NK-92 (cell line): ENCODE results near the gene SPDL1.
"Not testable (repeated sequence)": the region's sequence is repeated elsewhere in the genome, so short reads cannot be mapped to it uniquely, and the experiment has no call there.

Experiments
- DNase-seq: peaks from one replicate; lab custom pipeline; 2025; ENCODE audit not compliant: unreplicated experiment; lab: John Stamatoyannopoulos, UW

Gene SPDL1

DNA sequence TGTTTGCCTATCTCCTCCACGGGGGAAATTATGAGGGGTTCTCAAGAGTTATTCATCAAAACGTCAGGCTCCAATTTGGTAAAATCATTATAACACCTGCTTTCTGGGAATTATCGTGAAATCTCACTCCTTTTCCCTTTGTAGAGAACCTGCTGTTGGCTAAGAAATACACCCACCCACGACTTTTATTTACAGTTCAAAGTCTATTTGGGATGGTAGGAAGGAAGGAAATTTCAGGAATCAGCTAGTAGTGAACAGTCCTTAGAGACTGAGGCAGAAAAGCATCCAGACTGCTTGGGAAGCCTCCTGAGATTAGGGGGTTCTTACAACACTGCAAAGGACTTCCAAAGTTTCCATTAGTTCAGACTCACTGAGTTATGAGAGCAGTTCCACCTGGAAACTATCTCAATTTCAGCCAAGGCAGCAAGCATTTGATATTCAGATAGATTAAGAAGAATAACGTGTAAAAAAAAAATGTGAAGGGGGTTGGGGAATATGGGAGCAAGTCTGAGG is 9.4 kb upstream of the SPDL1 start:
- no peak for DNase-seq

DNA sequence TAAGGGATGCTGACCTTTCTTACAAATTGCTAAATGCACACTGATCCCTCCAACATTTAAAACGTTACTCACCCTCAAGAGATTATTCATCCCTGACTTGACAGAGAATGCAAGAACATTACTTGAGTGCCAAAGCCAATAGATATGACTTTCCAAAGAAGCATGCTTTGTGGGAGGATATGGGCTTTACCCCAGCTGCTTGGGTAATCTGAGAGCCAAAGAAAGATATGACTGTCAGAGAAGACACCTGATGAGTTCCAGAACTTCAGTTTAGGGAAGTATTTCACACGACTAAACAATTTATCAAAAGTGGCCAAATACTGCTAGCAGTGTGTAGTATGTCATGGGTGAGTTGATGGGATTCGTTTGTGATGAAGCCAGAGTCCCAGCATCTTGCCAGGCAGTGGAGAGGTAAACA is 7.4 kb upstream of the SPDL1 start:
- DNase-seq, result no peak

DNA sequence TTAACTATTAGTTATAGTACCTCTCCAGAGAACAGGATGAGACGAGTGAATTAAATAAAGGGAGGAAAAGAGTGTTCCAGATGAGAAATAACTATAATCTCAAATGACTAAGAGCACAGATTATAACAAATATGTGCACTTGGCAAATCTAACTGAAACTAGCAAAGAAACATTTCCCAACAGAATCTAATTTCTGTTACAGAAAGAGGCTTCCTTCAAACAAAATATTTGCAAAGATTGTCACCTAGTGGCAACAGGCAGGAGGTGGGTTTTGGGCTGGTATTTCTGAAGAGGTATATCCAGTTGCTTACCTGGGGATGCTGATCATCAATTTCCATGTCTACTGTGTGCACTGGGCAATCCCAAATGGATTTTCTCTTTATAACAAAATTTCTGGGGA is 5.6 kb upstream of the SPDL1 start:
- DNase-seq, result no peak

DNA sequence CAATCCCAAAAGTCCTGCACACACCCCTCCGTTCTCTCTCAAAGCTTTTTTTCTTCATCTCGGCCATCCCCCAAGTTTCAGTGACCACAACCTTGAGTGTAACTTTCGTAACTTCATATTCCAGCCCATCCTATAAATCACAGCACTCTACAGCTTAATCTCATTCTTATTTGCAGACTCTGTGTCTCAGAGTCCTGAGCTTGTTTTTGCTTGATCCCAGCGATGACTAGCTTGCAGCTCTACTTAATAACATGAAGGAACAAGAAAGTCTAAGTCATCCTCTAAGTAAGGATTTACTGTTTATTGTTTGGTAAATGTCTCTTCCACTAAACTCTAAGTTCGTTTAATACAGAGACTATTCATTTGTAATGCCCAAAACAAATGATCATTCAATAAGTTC is 2.6 kb upstream of the SPDL1 start:
- no peak for DNase-seq

DNA sequence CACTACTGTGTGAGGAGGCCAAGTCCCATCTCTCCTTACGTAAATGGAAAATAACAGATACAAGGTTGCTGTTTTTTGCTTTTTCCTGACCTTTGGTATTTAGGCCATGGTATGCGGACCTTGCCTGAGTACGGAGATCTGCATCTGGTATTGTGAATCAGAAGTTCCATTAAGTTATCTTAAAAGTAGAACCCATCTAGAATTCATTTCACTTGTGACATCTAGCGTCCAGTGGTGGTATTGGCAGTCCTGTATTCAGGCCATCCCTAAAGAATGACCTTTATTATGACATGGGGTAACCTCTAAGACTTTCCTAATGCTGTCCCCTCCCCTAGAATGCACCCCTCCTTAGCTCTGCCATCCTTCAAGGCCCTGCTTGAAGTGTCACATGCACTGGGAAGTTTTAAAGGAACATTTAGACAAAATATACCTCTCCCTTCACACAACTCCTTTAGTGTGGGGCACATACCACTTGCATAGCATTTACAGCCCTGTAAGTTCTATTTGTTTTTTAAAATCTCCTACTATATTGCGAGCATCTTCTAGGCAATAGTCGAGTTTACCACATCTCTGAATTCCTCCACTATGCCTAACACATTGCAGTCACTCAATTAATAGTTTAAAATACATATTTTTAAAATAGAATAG is 1.9 kb upstream of the SPDL1 start:
- DNase-seq, result no peak

DNA sequence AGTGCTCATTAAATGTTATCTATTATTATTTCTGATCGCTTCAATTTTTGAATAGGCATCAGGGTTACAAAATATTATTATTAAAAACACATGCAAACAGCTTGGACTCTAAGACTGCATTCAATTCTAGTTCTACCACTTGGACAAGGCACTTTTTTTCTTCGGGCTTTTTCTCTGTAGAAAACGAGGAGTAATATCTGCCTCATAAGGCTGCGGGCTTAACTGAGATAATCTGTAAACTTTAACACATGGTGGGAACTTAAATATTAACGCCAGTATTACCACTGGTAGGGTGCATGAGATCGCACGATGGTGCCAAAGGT is 511 bp upstream of the SPDL1 start:
- no peak for DNase-seq

DNA sequence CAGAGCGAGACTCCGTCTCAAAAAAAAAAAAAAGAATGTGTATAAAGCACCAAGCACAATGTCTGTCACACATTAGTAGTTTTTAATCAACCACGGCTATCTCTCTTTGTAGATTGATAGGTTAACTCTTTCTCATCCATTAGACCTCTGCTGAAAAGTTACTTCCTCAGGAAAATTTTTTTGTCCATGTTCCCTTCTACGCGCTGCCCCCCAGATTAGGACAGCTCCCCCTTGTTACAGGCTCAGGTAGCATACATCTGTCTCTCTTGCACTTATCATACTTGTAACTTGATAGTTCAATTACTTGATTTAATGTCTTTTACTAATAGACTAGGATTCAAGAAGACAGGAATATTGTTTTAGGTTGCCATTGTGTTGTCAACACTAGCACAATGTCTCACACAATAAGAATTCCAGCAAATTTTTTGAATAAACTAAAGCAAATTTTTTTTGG is 1.5 kb downstream of the SPDL1 start:
- no peak for DNase-seq

DNA sequence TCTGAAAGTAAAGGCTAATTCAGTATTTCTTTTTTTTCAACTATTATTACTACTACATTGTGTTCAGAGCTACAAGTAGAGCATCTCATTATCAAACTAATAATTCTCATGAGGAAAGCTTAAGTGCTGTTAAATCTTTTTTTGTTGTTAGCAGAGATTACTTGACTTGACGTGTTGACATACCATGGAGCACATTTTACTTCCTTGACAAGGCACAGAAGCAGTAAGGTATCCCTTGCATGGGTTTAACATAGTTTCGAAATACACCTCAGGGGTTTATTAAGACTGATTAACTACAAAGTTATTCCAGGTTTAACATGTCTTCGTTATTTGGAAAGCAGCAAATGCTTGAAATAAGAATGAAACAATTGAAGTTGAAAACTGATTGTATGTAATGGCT is 7.0 kb downstream of the SPDL1 start:
- DNase-seq, result no peak

DNA sequence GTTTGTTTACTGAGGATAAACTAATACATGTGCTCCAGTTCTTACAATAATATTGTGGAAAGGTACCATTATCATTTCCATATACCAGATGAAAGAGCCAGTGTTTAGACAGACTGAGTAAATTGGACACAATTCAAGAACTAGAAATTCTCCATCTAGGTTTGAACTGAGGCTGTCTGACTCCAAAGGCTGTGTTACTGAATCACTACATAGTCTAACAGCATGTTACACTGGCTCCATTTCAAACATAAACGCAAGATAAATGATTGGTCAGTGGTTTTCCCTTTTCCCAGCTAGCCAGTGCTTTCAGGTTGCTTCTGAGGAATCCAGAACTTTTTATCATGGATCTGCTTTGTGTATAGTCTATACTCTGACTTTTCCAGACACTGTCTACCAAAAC is 8.1 kb downstream of the SPDL1 start:
- no peak for DNase-seq

DNA sequence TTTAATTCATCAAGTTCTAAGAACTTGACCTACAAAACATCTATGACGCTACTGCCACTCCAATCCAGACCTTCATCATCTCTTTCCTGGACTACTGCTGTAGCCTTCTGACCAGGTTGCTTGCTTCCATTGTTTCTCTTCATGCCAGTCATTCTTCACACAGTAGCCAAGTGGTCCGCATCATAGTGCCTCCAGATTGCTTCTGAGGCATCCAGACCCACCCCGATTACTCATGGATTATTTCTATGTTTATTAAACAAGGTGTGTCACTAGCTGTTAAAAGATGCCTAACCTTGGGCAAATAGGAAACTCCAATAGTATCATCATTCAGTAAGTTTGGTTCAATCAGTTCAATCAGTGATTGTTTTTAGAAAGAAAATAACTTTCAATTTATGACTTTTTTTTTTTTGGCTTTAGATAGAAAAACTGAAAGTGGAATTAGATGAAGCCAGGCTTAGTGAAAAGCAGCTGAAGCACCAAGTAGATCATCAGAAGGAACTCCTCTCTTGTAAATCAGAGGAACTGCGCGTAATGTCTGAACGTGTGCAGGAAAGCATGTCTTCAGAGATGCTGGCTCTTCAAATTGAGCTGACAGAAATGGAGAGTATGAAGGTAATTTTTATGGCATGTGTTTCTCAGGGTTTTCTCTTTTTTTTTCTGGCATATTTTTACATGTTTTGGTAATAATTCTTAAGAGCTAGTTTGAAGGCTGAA is 9.5 kb downstream of the SPDL1 start:
- DNase-seq, result no peak

DNA sequence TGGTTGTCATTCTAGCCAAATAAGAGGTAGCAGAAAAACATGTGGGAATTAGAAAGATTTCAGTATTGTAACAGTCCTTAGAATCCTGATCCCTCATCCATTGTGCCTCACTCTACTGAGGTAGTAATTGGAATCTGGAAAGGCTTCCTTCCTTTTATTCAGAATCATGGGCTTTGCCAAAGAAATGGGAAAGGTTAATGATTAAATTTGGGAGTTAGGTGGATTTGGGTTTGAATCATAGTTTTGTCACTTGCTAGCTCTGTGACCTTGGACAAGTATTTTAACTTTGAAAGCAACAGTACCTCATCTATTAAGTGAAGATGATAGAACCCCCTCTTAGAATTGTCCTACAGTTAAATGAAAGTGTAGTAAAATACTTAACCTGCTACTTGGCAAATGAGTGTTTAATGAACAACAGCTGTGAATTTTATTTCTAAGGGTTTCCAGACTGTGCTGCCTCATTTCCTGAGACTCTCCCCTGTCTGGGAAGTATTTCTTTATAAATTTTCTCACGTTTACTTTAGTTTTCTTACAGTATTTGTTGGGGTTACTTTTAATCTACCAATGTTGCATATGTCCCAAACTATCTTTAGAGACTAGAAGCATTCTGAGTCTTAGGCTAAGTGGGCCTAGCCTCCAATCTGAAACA is 11.7 kb downstream of the SPDL1 start:
- no peak for DNase-seq

DNA sequence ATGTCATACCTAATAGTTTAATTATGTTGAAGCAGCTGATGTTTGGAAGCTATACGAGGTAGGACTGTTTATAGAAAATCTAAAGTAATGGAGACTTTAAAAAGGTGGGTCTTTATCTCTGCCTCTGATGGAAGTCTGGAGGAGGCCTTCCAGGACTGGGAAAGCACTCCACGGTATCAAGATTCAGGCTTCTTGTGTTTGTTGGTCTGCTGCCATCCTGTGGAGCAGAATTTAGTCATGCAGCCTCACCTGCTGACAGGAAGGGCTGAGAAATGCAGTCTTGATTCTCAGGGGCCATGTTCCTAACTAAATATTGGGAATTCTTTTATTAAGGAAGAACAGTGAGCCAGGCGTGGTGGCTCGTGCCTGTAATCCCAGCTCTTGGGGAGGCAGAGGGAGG is 15.9 kb downstream of the SPDL1 start:
- DNase-seq, result no peak

DNA sequence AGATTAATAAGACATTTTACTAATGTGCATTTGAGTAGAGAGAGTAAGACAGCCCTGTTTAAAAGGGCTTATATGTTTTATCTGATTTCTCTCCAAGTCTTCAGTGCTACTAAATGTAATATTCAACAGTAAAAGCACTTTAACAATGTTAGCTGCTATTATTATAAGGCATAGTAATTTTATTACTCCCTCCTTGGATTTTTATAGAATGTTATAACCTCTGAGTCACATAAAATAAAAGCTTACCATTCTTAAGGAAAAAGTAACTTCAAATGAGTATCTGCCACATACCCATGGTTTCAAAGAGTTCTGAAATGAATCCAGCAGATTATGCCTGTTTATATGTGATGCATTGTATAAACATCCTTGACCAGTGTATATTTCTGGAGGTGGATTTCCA is 19.0 kb downstream of the SPDL1 start:
- no peak for DNase-seq

DNA sequence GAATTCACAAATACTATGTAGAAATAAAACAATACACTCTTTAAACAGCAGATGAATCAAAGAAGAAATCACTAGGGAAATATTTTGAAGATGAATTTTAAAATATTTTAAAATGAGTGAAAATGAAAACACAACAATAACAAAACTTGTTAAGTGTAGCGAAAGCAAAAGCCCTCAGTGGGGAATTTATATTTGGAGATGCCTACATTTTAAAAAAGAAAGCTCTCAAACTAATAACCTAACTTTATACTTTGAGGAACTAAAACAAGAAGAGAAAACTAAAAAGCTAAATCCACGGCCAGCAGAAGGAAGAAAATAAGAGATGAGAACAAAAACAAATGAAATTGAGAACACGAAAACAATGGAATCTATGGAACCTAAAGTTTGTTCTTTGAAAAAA is 22.7 kb downstream of the SPDL1 start:
- DNase-seq, result no peak

DNA sequence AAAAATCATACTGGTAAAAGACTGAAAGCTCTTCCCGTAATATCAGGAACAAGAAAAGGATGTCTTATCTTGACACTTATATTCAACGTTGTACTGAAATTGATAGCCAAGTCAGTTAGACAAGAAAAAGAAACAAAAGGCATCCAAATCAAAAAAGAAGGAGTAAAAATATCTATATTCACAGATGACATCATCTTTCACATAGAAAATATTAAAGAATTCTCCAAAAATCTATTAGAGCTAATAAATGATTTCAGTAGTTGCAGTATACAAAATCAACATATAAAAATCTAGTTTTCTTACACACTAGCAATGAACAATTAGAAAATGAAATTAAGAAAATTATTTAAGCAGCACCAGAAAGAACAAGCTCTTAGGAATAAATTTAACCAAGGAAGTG is 24.3 kb downstream of the SPDL1 start:
- DNase-seq, result no peak

DNA sequence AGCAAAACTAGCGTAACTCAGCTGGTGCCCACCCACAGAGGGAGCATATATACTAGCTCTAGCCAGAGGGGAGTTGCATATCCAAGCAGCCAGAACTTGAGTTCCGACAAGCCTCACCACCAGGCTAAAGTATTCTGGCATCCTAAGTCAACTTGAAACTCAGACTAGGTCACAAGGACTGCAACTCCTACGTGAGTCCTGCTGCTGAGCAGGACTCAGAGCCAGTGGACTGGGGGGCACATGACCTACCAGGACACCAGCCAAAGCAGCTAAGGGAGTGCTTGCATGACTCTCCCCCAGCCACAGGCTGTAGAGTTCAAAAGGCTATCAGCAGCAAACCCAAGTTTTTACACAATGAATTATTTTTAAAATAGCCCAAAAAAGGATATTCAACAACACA is 26.1 kb downstream of the SPDL1 start:
- no peak for DNase-seq

DNA sequence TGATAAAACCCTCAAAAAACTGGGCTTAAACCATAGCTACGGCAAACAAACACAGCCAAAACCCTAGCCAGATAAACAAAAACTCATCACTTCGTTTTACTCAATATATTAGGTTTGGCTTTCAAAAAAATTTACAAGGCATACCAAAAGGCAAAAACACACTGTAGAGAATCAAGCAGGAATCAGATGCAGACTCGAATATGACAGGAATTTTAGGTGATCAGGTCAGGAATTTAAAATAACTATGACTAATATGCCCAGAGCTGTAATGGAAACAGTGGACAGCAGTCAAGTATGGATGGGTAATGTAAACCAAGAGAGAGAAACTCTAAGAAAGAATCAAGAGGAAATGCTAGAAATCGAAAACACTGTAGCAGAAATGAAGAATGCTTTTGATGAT is 27.0 kb downstream of the SPDL1 start:
- no peak for DNase-seq

DNA sequence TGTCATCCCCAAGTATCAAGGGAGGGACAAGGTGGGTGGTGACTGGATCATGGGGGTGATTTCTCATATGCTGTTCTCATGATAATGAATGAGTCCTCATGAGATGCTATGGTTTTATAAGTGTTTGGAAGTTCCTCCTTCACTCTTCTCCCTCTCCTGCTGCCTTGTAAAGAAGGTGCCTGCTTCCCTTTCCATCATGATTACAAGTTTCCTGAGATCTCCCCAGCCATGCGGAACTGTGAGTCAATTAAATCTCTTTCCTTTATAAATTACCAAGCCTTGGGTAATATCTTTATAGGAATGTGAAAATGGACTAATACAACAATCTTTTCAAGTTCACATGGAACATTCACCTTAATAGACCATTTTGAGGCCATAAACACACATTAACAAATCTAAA is 32.0 kb downstream of the SPDL1 start:
- no peak for DNase-seq

DNA sequence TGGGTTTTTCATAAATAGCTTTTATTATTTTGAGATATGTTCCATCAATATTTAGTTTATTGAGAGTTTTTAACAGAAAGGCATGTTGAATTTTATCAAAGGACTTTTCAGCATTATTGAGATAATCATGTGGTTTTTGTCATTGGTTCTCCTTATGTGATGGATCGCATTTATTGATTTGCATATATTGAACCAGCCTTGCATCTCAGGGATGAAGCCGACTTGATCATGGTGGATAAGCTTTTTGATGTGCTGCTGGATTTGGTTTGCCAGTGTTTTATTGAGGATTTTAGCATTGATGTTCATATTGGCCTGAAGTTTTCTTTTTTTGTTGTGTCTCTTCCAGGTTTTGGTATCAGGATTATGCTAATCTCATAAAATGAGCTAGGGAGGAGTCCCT is 40.7 kb downstream of the SPDL1 start:
- DNase-seq, result not testable (repeated sequence)

DNA sequence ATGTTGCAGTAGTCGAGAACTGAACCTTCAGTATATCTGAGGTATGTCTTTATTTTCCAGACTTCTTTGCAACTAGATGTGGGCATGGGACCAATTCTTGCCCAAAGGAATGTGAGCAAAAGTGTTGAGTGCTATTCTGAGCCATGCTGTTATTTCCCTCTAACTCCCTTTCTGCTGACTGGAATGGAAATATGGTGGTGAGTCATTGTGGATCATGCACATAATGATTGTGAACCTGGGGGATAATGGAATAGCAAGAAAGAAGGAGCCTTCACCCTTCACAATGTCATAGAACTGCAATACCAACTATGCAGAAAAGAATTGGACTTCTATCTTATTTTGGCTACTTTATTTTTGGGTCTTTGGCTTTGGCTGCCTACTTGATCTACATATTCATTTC is 43.2 kb downstream of the SPDL1 start:
- no peak for DNase-seq

DNA sequence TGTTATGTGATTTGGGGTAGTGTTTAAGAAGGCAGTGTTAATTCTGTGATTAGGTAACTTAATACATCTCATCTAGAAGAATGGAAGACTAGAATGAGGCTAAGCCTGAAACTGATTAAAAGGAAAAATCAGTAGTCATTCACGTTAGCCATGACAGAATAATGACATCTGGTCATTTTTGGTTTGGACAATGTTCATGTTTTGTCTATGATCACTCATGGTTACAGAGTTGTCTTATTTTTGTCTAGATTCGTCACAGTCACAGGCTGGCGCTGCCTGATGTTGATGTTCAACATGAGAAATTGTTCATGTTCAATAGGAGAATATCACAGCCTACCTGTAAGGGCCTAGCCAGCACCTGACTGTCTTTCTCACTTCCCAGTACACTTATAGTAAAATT is 44.0 kb downstream of the SPDL1 start:
- DNase-seq, result no peak

DNA sequence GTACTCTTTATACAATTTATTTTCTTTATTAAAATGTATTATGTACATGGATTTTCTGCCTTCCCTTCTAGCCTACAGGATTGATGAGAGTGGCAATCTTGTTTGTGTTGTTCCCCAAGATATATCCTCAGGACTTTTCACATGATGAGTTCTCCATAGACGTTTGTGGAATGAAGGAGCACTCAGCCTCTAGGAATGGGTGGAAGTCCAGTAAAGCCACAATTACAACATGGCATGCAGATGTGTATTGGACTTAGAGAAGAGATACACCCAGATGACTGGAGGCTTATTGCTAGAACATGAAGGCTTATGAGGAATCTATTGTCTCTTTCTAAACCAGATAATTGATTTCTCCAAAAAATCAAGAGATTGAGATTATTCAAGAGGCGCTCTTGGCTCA is 45.3 kb downstream of the SPDL1 start:
- DNase-seq, result no peak
